Panc1 (cell line): ENCODE results near the gene CORIN. TPM values are rescaled to one million over a fixed set of nuclear protein-coding genes. Genes with fewer than 3 reads are reported as not detected.
"Not testable (repeated sequence)": the region's sequence is repeated elsewhere in the genome, so short reads cannot be mapped to it uniquely, and the experiment has no call there.

Experiments
- ATAC-seq: fragments of 200-7000 bp; cut with Tn5 transposase; 2 replicates; pipeline ENCODE4 v1.9.1; 2020; ENCODE audit warnings: mild to moderate bottlenecking, moderate library complexity
- BruUV-seq: library from RNA; stranded (reverse); fragments of 400-500 nt; replicated peaks from 2 replicates; lab custom pipeline; 2021; lab: Mats Ljungman, UMichigan
- CTCF ChIA-PET: fragments of 300-600 bp; sonication (Branson Sonifier 250); formaldehyde crosslinking; loops from one replicate; lab custom pipeline; 2022; ENCODE audit warnings: antibody characterized with exemption; lab: Charles Lee
- POLR2A ChIA-PET: fragments of 300-600 bp; sonication (Branson Sonifier 250); formaldehyde crosslinking; loops from one replicate; lab custom pipeline; 2022; ENCODE audit warnings: antibody characterized with exemption; lab: Charles Lee
- DNase-seq: peaks from one replicate; pipeline ENCODE4 v3.0.0-alpha.2; 2010; ENCODE audit warnings: low read depth, low spot score
- H3K27ac ChIP-seq: 2 replicates; pipeline ENCODE4 v1.5.1; 2011; ENCODE audit warnings: mild to moderate bottlenecking, low read length, inconsistent platforms
- H3K27me3 ChIP-seq: fragments of 200-500 bp; sonication (Bioruptor generic); 2 replicates; pipeline ENCODE4 v1.6.0; 2014; ENCODE audit warnings: low read length, inconsistent platforms; ENCODE audit not compliant: control insufficient read depth, insufficient read depth
- H3K36me3 ChIP-seq: fragments of 200-500 bp; sonication (Bioruptor generic); 2 replicates; pipeline ENCODE4 v1.5.1; 2014; ENCODE audit warnings: inconsistent platforms, mild to moderate bottlenecking, low read length, moderate library complexity; ENCODE audit not compliant: control insufficient read depth, insufficient read depth
- H3K4me1 ChIP-seq: 2 replicates; pipeline ENCODE4 v1.5.1; 2011; ENCODE audit warnings: inconsistent platforms, mild to moderate bottlenecking, low read length, moderate library complexity; ENCODE audit not compliant: control insufficient read depth, insufficient read depth
- H3K4me3 ChIP-seq, 2 experiments: 2 replicates each; pipeline ENCODE4 v1.5.1; 2011 to 2012; ENCODE audit warnings: low read depth in 2 of 2, low read length in 2 of 2, mild to moderate bottlenecking in 2 of 2, inconsistent platforms in 1 of 2, moderate library complexity in 1 of 2
- H3K9me3 ChIP-seq: fragments of 200-500 bp; sonication (Bioruptor generic); 2 replicates; pipeline ENCODE4 v1.5.1; 2014; ENCODE audit warnings: low read depth, mild to moderate bottlenecking, inconsistent platforms, low read length, moderate library complexity; ENCODE audit not compliant: control insufficient read depth, insufficient read depth
- POLR2AphosphoS5 ChIP-seq: IDR thresholded peaks from 2 replicates; pipeline ENCODE4 v1.6.1; 2012; ENCODE audit warnings: mild to moderate bottlenecking, low read depth, low read length, moderate library complexity
- SIN3A ChIP-seq: IDR thresholded peaks from 2 replicates; pipeline ENCODE4 v1.6.1; 2012; ENCODE audit warnings: low read depth, mild to moderate bottlenecking, low read length, moderate library complexity, borderline replicate concordance; ENCODE audit not compliant: insufficient read depth
- TCF7L2 ChIP-seq: IDR thresholded peaks from 2 replicates; pipeline ENCODE4 v1.6.1; 2011; ENCODE audit warnings: mild to moderate bottlenecking, low read depth, low read length, inconsistent platforms
- in situ Hi-C: cut with HindIII; loops from 2 replicates; pipeline ENCODE4 v1.10.0; 2016; ENCODE audit warnings: low sequenced_read_pairs, low pct_unique_long_range_greater_than_20kb
- intact Hi-C: fragments of 100-400 bp; cut with micrococcal nuclease; formaldehyde crosslinking; loops from one replicate; pipeline ENCODE4 v1.10.0; 2022; ENCODE audit not compliant: unreplicated experiment
- total RNA-seq: library from RNA; stranded (reverse); gene quantifications from one replicate; pipeline ENCODE4 v1.2.1, GENCODE V29; 2021; ENCODE audit not compliant: unreplicated experiment
- TF ChIP-seq, protein P1 (sequence below), 2 experiments: IDR thresholded peaks; 2 replicates each; pipeline ENCODE4 v1.6.1; 2011 to 2012; ENCODE audit warnings: low read depth in 2 of 2, control low read depth in 1 of 2, low read length in 1 of 2, mild to moderate bottlenecking in 1 of 2, moderate library complexity in 1 of 2; ENCODE audit not compliant: insufficient read depth in 1 of 2
- TF ChIP-seq, protein P2 (sequence below): fragments of 450-650 bp; IDR thresholded peaks from 2 replicates; pipeline ENCODE4 v1.5.1; 2017; ENCODE audit warnings: mild to moderate bottlenecking

Gene CORIN
- total RNA-seq, 1 experiment from 2014 or later = not detected

DNA sequence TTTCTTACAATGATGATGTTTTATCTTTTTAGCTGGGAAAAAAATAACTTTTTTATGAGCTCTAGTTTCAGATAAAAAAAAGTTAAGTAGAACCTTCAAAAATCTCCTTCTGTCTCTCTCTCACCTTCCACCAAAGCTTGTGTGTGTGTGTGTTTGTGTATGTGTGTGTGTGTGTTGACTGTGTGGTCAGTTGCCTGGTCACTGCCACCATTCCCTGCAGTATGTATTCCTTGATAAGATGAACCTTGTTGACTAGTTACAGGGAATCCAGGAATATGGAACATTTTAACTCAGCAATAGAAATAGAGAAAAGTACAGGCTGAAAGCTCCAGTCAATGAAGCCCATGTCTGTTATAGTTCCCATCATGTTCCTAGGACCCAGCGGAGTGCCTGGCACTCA is 143.5 kb downstream of the CORIN start:
- Histone ChIP-seq H3K27me3 (no peaks in the 10 kb centered on the region), H3K27ac (no peak overlapping the region), H3K4me1 (no peaks in the 10 kb centered on the region), H3K9me3 (no peaks in the 10 kb centered on the region), H3K4me3 (no peak overlapping the region), H3K36me3 (no peaks in the 10 kb centered on the region)
- CTCF ChIA-PET = no interaction called here
- no peak for DNase-seq
- in situ Hi-C loops (no loop called here), intact Hi-C loops (no loop called here)
- POLR2A ChIA-PET = no interaction called here
- TF ChIP-seq SIN3A (no peak), TCF7L2 (no peak), POLR2AphosphoS5 (no peak)
- TF ChIP-seq, protein P1, sequence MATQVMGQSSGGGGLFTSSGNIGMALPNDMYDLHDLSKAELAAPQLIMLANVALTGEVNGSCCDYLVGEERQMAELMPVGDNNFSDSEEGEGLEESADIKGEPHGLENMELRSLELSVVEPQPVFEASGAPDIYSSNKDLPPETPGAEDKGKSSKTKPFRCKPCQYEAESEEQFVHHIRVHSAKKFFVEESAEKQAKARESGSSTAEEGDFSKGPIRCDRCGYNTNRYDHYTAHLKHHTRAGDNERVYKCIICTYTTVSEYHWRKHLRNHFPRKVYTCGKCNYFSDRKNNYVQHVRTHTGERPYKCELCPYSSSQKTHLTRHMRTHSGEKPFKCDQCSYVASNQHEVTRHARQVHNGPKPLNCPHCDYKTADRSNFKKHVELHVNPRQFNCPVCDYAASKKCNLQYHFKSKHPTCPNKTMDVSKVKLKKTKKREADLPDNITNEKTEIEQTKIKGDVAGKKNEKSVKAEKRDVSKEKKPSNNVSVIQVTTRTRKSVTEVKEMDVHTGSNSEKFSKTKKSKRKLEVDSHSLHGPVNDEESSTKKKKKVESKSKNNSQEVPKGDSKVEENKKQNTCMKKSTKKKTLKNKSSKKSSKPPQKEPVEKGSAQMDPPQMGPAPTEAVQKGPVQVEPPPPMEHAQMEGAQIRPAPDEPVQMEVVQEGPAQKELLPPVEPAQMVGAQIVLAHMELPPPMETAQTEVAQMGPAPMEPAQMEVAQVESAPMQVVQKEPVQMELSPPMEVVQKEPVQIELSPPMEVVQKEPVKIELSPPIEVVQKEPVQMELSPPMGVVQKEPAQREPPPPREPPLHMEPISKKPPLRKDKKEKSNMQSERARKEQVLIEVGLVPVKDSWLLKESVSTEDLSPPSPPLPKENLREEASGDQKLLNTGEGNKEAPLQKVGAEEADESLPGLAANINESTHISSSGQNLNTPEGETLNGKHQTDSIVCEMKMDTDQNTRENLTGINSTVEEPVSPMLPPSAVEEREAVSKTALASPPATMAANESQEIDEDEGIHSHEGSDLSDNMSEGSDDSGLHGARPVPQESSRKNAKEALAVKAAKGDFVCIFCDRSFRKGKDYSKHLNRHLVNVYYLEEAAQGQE (IDR thresholded peaks at IDR 0.05; ENCODE audit: insufficient read depth in 1 of 2, low read depth in 2 of 2, low read length in 1 of 2) = no peak
- TF ChIP-seq, protein P2, sequence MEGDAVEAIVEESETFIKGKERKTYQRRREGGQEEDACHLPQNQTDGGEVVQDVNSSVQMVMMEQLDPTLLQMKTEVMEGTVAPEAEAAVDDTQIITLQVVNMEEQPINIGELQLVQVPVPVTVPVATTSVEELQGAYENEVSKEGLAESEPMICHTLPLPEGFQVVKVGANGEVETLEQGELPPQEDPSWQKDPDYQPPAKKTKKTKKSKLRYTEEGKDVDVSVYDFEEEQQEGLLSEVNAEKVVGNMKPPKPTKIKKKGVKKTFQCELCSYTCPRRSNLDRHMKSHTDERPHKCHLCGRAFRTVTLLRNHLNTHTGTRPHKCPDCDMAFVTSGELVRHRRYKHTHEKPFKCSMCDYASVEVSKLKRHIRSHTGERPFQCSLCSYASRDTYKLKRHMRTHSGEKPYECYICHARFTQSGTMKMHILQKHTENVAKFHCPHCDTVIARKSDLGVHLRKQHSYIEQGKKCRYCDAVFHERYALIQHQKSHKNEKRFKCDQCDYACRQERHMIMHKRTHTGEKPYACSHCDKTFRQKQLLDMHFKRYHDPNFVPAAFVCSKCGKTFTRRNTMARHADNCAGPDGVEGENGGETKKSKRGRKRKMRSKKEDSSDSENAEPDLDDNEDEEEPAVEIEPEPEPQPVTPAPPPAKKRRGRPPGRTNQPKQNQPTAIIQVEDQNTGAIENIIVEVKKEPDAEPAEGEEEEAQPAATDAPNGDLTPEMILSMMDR = no peak
- no TSS peak for BruUV-seq
- no peak for ATAC-seq

DNA sequence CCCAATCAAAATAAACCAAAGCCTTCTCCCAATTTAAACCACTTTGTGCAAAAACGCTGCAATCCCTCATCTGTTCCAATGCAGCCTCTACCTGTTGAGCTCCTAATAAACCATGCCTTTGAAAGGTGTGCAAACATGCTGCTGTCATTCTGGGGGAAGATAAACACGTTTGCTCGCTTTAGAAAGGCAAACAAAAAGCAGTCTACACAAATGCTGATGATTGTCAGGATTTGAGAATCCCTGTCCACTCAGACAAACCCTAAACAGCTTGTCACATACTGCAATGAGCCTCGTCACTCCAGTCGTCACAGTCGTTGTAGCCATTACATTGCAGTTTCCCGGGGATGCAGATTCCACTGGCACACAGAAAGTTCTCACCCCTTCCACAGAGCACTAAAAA is 145.2 kb downstream of the CORIN start:
- no peak overlapping the region for H3K27ac ChIP-seq
- BruUV-seq = no TSS peak
- DNase-seq (no peak), ATAC-seq (no peak)
- H3K4me3 ChIP-seq = no peak overlapping the region
- ChIA-PET POLR2A (no interaction called here), CTCF (interaction anchor here (0.5 kb wide), 1 partner anchor 12 kb away, joined by 3 read pairs; no protein-coding TSS in a partner anchor)
- no peaks in the 10 kb centered on the region for H3K27me3 ChIP-seq
- no peaks in the 10 kb centered on the region for H3K36me3 ChIP-seq
- intact Hi-C loops = no loop called here
- no peaks in the 10 kb centered on the region for H3K9me3 ChIP-seq
- TF ChIP-seq, protein P1 (IDR thresholded peaks at IDR 0.05; ENCODE audit: insufficient read depth in 1 of 2, low read depth in 2 of 2, low read length in 1 of 2) = no peak
- TF ChIP-seq POLR2AphosphoS5 (no peak), SIN3A (no peak)
- TF ChIP-seq, protein P2 = no peak
- H3K4me1 ChIP-seq = no peaks in the 10 kb centered on the region
- in situ Hi-C loops = no loop called here

DNA sequence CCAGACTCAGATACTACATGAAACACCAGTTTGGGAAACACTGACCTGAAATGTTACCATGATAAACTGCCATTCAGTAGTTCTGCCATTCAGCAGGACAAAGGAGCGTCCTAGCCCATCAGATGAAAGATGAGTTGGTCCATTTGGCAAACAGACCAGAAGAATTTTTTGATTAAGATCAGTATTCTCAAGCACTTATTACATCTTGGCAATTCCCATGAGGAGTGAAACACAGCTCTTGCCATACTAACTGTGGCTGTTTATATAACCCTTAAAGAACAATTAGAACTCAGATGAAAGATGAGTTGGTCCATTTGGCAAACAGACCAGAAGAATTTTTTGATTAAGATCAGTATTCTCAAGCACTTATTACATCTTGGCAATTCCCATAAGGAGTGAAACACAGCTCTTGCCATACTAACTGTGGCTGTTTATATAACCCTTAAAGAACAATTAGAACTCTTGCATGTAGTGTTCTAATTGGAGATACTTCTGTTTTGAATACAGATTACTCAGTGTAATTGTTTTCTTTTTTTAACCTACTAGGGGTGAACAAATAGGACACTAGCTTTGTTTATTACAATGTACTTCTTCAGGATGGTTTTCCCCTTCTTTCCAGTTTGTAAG is 146.0 kb downstream of the CORIN start:
- DNase-seq, H3K27ac ChIP-seq, BruUV-seq, H3K4me1 ChIP-seq, H3K36me3 ChIP-seq, intact Hi-C loops, in situ Hi-C loops, POLR2A ChIA-PET, H3K27me3 ChIP-seq, H3K9me3 ChIP-seq, ATAC-seq, H3K4me3 ChIP-seq: not testable (repeated sequence)
- CTCF ChIA-PET = interaction anchor here (0.5 to 0.7 kb wide), 2 partner anchors 13 to 69 kb away, joined by 3 to 5 read pairs; no protein-coding TSS in a partner anchor
